ENCODE data around the gene TMEM163.

GRCh38 chr2:134728163-134728562 is 9.4 kb upstream of the TMEM163 start:
- TF ChIP-seq EZH2 (IDR thresholded peaks at IDR 0.05; ENCODE audit: borderline replicate concordance) = no peak
- TF ChIP-seq CTCF (IDR thresholded peaks at IDR 0.05; ENCODE audit: poor library complexity) = no peak

All from hepatocyte (in vitro differentiated cells).